ENCODE results near the gene MPPED1. TPM values are rescaled to one million over a fixed set of nuclear protein-coding genes. Genes with fewer than 3 reads are reported as not detected.

Gene MPPED1
- total and polyA plus RNA-seq, 12 donors: 0.01 TPM; not detected in 11

GRCh38 chr22:43537019-43537585 is 125.3 kb downstream of the MPPED1 start:
- TF ChIP-seq, protein P1, sequence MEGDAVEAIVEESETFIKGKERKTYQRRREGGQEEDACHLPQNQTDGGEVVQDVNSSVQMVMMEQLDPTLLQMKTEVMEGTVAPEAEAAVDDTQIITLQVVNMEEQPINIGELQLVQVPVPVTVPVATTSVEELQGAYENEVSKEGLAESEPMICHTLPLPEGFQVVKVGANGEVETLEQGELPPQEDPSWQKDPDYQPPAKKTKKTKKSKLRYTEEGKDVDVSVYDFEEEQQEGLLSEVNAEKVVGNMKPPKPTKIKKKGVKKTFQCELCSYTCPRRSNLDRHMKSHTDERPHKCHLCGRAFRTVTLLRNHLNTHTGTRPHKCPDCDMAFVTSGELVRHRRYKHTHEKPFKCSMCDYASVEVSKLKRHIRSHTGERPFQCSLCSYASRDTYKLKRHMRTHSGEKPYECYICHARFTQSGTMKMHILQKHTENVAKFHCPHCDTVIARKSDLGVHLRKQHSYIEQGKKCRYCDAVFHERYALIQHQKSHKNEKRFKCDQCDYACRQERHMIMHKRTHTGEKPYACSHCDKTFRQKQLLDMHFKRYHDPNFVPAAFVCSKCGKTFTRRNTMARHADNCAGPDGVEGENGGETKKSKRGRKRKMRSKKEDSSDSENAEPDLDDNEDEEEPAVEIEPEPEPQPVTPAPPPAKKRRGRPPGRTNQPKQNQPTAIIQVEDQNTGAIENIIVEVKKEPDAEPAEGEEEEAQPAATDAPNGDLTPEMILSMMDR (IDR thresholded peaks at IDR 0.05): no peak
- Histone ChIP-seq H3K27ac (no peak overlapping the region), H3K9me3 (peaks cover 0 to 12% (median 0%) of the 10 kb centered on the region in 11 donors), H3K27me3 (peaks cover 0 to 8% (median 0%) of the 10 kb centered on the region in 7 donors), H3K4me3 (no peak overlapping the region), H3K36me3 (peaks cover 0 to 4% (median 0%) of the 10 kb centered on the region in 9 donors), H3K4me1 (no peaks in the 10 kb centered on the region)
- 84 to 88% methylated on average over 14 of the region's 14 CpGs for WGBS, 2 donors
- intact Hi-C loops (cut with DNase I): no loop called here
- DNase-seq (no peak), ATAC-seq (no peak)

DNA sequence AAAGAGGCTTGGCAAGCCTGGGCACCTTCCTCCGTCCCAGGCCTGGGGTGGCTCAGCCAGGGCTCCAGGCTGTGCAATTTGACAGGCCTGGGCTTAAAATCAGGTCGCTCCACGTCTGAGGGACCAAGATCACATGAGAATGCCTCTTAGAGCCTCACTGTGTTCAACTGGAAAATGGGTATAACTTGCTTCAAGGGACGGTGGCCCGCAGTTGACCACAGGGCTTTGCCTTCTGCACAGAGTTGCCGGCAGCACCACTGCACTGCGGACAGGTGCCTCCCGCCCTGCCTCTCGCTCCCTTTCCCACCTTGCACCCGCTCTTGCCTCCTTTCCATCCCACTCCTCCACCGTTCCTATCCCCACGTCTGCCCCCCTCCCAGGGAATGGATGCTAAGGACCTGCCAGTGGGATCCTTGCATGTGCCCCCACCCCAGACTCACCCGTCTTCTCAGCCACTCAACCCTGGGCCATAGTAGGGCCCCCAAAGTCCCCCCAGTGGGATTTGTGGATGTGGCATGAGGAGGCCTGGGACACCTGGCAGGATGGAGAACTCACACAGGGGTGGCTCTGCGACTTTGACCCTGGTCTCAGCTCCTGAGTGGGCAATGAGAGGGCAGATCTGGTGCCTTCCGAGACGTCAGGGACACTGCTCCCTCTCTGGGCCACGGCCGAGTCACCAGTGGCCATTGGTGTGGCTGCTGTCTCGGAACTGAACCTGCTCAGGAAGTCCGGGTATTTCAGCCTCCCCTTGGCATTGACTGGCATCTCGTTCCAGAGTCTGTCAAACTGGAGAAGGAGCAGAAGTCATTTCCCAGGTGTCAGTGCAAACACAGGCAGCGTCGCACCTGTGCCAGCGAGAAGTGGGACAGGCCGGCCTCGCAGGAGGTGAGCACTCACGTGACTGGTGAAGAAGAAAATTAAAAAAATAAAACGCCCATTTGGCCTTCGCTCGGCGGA is 128.0 kb downstream of the MPPED1 start:
- peaks cover 0 to 10% (median 0%) of the 10 kb centered on the region in 7 donors for H3K27me3 ChIP-seq
- 85 to 90% methylated on average over 31 of the region's 31 CpGs for WGBS, 2 donors
- peaks cover 0 to 12% (median 0%) of the 10 kb centered on the region in 11 donors for H3K9me3 ChIP-seq
- ATAC-seq (no peak), DNase-seq (no peak)
- H3K4me1 ChIP-seq: no peaks in the 10 kb centered on the region
- no peak overlapping the region for H3K4me3 ChIP-seq
- H3K27ac ChIP-seq: no peak overlapping the region
- H3K36me3 ChIP-seq: peaks cover 0 to 4% (median 0%) of the 10 kb centered on the region in 9 donors
- TF ChIP-seq, protein P1 (IDR thresholded peaks at IDR 0.05): no peak
- intact Hi-C loops (cut with DNase I): no loop called here

GRCh38 chr22:43540529-43540923 is 128.7 kb downstream of the MPPED1 start:
- Histone ChIP-seq H3K36me3 (peaks cover 0 to 4% (median 0%) of the 10 kb centered on the region in 9 donors), H3K27me3 (peaks cover 0 to 10% (median 0%) of the 10 kb centered on the region in 7 donors), H3K4me1 (no peaks in the 10 kb centered on the region), H3K9me3 (peaks cover 0 to 12% (median 0%) of the 10 kb centered on the region in 11 donors), H3K27ac (no peak overlapping the region), H3K4me3 (no peak overlapping the region)
- intact Hi-C loops (cut with DNase I): no loop called here
- TF ChIP-seq, protein P1 (IDR thresholded peaks at IDR 0.05): no peak
- WGBS, 2 donors: 73 to 75% methylated on average over 4 of the region's 4 CpGs
- DNase-seq: no peak
- no peak for ATAC-seq

- TF ChIP-seq, protein P1 (IDR thresholded peaks at IDR 0.05): no peak
- no peak overlapping the region for H3K27ac ChIP-seq
- intact Hi-C loops (cut with DNase I): no loop called here
- WGBS, 2 donors: 85 to 86% methylated on average over 6 of the region's 6 CpGs
- H3K36me3 ChIP-seq: peaks cover 0 to 4% (median 0%) of the 10 kb centered on the region in 9 donors
- DNase-seq (no peak), ATAC-seq (no peak)
- no peaks in the 10 kb centered on the region for H3K4me1 ChIP-seq
- H3K4me3 ChIP-seq: no peak overlapping the region
- peaks cover 0 to 12% (median 0%) of the 10 kb centered on the region in 11 donors for H3K9me3 ChIP-seq
- H3K27me3 ChIP-seq: peaks cover 0 to 10% (median 0%) of the 10 kb centered on the region in 7 donors
Measured at GRCh38 chr22:43541022-43541421, 129.2 kb downstream of the MPPED1 start.

Data from heart right ventricle (tissue), 16 donors.